ENCODE data around the gene CAMK1D.

DNA sequence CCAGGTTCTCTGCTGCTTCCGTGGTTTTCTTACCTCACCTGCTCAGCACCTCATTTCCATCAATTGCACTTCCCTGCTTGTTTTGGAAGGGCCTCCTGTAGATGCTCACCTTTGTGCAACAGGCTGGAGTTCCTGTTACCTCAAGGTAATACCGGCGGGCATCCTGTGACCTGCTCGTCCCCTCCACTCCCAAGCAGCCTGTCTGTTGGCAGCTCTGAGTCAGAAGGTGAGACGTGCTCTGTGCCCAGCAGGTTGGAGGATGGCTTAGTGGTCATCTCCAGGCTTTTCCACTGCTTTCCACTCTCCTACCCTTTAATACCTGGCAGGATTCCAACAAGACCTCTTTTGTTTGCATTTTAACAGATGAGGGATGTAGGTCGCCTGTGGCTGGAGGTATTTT, 86.0 kb downstream of the CAMK1D start:
- TF ChIP-seq, protein P1, sequence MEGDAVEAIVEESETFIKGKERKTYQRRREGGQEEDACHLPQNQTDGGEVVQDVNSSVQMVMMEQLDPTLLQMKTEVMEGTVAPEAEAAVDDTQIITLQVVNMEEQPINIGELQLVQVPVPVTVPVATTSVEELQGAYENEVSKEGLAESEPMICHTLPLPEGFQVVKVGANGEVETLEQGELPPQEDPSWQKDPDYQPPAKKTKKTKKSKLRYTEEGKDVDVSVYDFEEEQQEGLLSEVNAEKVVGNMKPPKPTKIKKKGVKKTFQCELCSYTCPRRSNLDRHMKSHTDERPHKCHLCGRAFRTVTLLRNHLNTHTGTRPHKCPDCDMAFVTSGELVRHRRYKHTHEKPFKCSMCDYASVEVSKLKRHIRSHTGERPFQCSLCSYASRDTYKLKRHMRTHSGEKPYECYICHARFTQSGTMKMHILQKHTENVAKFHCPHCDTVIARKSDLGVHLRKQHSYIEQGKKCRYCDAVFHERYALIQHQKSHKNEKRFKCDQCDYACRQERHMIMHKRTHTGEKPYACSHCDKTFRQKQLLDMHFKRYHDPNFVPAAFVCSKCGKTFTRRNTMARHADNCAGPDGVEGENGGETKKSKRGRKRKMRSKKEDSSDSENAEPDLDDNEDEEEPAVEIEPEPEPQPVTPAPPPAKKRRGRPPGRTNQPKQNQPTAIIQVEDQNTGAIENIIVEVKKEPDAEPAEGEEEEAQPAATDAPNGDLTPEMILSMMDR (IDR thresholded peaks at IDR 0.05): no peak
- TF ChIP-seq POLR2A (IDR thresholded peaks at IDR 0.05): no peak
